HUDEP-2 (cell line): Measurements from ENCODE around the gene GRIK4.

ENCODE experiments used
- DNase-seq, 76 experiments: peaks; one replicate each; lab custom pipeline; 2025; ENCODE audit not compliant: unreplicated experiment in 76 of 76; lab: John Stamatoyannopoulos, UW

GRIK4 gene

DNA sequence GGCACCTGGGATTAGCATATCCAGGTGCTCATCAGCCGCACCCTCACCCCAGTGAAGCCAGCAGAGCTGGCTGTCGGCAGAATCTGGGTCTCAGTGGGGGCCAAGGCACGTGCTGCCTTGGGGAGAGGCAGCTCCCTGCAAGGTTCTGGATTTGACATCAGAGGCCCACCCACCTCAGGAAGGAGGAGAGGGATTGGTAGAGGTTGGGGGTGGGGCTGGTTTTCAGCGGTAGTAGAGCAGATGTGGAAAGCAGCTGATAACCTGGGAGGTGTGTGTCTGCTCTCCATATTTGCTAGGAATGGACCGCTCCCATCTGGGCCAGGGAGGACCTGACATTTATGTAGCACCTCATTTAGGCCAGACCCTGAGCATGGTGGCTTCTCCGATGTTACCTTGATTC is 147.5 kb downstream of the GRIK4 start:
- no peak for DNase-seq

GRCh38 chr11:120660024-120660565 is 148.5 kb downstream of the GRIK4 start:
- peak in 21 of 76 experiments; percentile 1 to 46 (median 9) for DNase-seq

DNA sequence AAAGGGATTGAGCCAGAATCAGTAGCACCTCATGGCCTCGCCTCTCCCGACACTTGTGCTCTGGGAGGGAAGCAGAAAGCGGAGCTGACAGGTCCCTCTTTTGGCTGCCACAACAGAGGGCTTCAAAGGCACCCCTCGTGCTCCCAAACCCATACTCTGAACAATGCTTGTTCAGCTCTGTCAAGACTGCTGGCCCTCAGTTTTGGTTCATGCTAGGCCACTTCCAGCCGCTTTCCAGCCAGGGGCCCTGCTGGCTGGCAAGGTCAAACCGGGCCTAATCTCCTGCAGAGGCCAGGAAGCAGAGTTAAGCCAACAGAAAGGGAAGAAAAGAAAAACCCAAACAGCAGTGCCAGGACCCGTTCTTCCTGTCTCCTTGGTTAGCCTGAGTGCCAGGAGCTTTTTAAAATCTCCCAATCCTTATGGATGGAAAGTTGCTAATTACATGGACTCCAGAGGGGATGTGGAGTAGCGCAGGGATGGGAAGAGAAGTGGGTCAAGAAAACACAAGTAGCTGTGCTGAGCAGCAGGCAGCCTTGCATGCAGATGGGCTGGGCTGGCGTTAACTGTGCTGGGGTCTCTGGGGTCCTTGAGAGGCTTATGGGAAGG is 150.6 kb downstream of the GRIK4 start:
- DNase-seq = no peak

GRCh38 chr11:120663142-120663541 is 151.6 kb downstream of the GRIK4 start:
- DNase-seq = no peak

DNA sequence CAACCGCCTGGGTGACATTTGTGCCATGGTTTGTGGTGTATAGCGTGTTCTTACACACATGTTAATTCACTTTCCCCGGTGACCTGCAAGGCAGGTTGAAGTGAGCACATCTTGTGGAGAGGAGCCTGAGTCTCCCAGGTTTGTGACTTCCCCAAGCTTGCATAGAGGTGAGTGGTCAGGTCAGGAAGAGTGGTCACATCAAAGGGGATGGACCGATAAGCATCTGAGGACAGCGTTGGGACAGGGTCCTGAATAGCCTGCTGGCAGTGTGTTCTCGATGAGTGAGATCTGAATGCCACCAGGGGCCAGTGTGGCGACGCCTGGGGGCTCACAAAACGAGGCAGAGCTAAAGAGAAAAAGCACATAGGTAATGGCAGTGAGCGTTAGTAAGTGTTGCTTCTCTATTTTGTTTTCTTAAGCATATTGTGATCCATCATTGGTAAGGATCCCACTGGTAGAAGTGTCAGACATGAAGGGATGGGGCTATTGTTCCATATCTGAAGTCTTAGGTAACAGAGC is 154.6 kb downstream of the GRIK4 start:
- DNase-seq = no peak

GRCh38 chr11:120667281-120667680 is 155.7 kb downstream of the GRIK4 start:
- DNase-seq = no peak

DNA sequence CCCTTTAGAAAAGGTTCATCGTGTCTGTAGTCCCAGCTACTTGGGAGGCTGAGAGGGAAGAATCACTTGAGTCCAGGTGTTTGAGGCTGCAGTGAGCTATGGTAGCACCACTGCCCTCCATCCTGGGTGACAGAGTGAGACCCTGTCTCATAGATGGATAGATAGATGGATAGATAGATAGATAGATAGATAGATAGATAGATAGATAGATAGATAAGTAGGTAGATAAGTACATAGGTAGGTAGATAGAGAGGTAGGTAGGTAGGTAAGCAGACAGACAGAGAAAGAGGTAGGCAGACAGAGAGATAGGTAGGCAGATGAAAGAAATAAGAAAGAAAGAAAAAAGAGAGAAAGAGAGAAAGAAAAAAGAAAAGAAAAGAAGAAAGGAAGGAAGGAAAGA is 156.4 kb downstream of the GRIK4 start:
- no peak for DNase-seq

DNA sequence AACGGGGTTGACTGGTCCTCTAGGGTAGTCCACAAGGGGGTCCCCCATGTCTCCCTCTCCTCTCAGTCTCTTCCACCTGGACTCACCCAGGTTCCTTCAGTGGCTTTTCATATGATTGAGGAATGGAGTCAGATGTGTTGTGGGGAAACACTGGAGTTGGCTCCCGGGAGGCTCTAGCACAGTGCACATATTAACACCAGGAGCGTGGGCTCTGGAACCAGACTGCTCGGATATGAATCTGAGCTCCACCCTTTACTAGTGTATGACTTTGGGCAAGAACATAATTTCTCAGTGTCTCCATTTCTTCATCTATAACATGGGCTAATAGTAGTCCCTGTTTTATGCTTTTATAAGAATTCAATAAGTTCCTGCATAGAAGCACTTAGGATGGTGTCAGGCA is 157.0 kb downstream of the GRIK4 start:
- DNase-seq = no peak

DNA sequence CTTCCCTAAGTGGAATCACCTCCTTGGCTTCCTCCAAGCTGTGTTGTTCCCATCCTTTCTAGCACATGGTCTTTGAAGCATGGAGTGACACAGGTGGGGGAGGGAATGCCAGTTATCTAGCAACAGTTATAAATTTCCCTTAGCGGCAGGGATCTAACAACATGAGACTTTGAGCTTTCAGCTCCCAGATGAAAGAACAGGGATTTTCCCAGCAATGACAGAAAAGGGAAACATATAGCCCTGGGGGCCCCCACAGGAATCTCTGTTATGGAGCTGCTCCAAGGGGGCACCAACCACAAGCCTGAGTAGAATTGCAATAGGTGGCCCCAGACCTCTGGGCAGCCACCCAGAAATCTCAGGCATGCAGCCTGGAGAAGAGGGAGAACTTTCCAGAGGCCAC is 163.0 kb downstream of the GRIK4 start:
- DNase-seq = no peak

GRCh38 chr11:120675171-120675570 is 163.6 kb downstream of the GRIK4 start:
- no peak for DNase-seq

DNA sequence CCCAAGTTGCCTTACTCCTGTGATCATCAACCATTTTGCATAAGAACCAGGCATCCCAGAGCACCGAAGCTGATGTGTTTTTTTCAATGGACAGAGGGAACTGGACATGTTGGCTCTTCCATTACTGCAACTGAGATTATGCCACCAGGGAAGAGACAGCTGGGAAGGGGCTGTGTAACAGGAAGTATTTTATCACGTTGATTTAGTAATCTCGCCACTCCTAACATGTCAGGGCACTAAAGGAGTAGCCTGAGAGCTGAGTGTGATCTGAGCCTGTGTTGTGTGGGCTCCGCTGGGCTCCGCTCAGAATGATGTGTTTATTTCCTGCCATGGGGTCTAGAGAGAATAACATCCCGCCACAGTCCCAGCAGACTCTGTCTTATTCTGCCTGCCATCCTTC is 165.4 kb downstream of the GRIK4 start:
- DNase-seq = no peak

- no peak for DNase-seq
These were observed 168.8 kb downstream of the GRIK4 start for GRCh38 chr11:120680322-120680721.

DNA sequence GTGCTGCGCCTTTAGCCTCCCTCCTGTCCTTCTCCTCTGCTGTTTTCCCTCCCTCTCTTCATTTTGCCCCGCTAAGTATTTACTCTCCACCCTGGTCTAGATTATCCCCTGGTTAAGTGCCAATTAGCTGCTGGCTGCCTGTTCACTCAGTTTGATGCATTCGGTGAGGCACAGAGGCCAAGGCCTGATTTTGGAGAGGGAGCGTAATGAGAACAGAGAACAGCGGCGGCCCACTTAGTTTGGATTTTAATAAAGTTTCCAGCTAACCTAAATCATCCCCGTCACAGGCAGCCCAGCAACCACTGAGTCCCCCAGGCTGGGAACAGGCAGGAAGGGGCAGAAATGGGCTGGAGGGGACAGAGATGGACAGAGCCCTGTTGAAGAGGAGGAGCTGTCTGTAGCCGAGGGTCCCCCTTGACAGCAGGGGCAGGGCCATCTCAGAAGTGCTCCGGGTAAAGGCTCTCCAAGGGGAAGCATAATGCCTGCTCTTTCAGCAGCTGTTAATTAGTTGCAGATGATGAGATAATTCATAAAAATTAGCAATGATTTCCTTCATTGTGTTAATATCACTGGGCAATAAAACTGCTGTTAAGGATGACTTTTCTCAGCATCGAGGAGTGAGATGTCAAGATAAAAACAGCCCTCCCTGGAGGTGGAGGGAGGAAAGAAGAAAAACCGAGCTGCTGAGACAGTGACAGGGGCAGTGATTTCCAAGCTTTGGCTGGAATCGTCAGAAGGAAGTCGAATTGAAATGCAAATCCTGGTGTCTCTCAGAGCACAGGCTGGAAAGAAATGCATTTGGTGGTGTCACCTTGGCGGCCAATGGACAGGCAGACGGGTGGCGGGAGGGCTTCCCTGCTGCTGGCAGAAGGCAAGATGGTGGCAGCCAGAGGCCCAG is 170.1 kb downstream of the GRIK4 start:
- DNase-seq = no peak

DNA sequence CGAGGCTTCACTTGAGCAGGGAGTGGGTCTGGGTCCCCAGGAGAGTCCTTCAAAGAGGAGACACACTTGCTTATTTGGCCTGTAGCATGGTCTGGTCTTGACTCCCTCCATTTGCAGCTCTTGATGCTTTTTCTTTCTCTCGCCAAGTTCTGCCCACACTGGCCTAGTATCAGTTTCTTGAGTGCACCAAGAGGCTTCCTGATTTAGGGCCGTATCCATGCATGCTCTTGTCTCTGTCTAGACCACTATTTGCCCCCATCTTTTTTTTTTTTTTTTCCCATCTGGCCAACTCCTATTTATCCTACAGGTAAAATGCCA is 170.7 kb downstream of the GRIK4 start:
- no peak for DNase-seq

DNA sequence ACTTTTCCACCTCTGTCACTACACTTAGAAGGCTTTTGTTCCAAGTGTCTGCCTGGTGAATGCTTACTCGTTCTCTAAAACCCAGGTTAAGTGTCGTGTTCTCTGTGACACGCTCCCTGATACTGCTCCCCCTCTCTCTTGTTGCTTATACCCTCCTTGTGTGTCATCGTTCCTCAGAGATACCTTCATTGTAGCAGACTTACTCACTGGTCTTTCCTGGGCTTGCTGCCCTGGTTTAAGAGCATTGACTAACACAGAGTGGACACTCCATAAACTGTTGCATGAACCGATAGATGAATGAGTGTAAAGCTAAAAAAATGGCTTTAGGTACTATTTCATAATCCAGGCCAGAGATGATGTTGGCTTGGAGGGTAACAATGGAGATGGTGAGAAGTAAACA is 171.3 kb downstream of the GRIK4 start:
- no peak for DNase-seq

GRCh38 chr11:120686516-120686915 is 175.0 kb downstream of the GRIK4 start:
- no peak for DNase-seq

- DNase-seq = no peak
These were observed 176.6 kb downstream of the GRIK4 start for GRCh38 chr11:120688163-120688562.

- DNase-seq = no peak
These were observed 178.2 kb downstream of the GRIK4 start for GRCh38 chr11:120689596-120690275.

DNA sequence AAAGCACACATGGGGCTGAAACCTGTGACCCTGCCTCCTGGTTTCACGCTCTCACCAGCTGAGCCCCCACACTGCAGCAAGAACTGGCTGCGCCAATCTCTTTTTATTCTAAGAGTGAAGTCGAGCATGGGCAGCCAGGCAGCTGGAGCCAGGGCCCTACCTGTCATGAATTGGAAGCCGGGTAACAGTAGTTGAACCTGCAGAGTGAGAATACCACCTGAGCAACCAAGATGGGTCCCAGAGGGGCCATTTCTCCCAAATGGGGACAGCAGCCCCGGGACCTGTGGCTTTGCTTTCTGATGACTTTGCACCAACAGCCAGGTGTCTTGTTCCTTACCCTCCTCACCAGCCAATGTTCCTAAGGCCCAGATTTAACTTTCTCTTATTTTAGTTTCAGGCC is 178.9 kb downstream of the GRIK4 start:
- no peak for DNase-seq

DNA sequence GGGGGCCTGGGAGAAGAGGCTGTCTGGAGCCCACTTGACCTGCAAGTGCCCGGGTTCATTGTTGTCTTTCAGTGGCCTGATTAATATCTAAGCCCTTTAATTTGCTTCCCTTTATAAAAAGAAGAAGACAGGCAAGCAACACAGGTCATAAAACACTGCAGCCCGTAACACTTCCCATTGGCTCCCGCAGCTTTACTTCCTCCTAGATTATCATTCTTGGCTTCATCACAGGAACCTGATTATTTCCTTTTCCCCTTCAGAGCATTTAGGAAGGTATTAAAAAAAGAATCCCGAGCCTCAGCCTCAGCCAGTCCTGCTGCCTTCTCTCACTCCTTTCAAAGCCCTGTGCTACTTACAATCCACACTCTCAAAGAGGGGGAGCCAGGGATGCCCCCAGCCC is 183.2 kb downstream of the GRIK4 start:
- no peak for DNase-seq

DNA sequence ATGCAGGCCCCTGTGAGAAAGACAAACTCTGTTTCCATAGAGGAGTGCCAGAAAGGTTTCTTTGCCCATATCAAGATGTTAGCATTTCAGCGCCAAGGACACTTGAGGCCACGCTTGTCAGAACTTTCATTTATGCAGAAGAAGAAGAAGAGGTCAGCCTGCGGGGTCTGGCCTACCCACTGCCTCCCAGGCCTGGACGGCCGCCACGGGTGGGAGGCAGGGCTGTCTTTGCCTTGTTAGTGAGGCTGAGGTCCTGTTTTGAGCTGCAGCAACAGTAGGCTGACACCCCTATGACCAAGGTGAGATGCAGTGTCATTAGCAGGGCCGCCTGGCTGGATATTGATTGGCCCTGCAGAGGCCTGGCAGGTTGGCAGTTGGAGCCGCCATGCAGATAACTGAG is 183.9 kb downstream of the GRIK4 start:
- DNase-seq = no peak
